ENCODE data around the gene EGFLAM.

The EGFLAM gene

GRCh38 chr5:38339446-38339845 is 81.1 kb downstream of the EGFLAM start:
- H2AFZ ChIP-seq (ENCODE audit: low read length): no peak overlapping the region
- TF ChIP-seq CTCF (IDR thresholded peaks at IDR 0.05; ENCODE audit: low read length) (no peak), EZH2 (IDR thresholded peaks at IDR 0.05; ENCODE audit: borderline replicate concordance, low read length) (no peak)
- no peaks in the 10 kb centered on the region for H3K27me3 ChIP-seq (ENCODE audit: insufficient read depth, low read length)

GRCh38 chr5:38341056-38341455 is 82.7 kb downstream of the EGFLAM start:
- Histone ChIP-seq H3K9me3 (ENCODE audit: low read length) (no peaks in the 10 kb centered on the region), H3K79me2 (ENCODE audit: insufficient read depth, low read length) (no peaks in the 10 kb centered on the region), H3K9ac (ENCODE audit: low read length) (no peak overlapping the region), H3K9me2 (ENCODE audit: low read depth, low read length) (no peaks in the 10 kb centered on the region), H3K27ac (ENCODE audit: low read depth, low read length, poor library complexity, severe bottlenecking) (no peak overlapping the region), H3K4me2 (ENCODE audit: low read length) (no peak overlapping the region), H2AFZ (ENCODE audit: low read length) (no peak overlapping the region), H3K36me3 (ENCODE audit: insufficient read depth, low read length) (no peaks in the 10 kb centered on the region), H3K27me3 (ENCODE audit: insufficient read depth, low read length) (no peaks in the 10 kb centered on the region), H3F3A (ENCODE audit: insufficient read depth, low read length) (no peaks in the 10 kb centered on the region), H4K20me1 (ENCODE audit: insufficient read depth, low read length) (no peaks in the 10 kb centered on the region), H3K4me3 (ENCODE audit: low read depth, low read length, poor library complexity, severe bottlenecking) (no peak overlapping the region), H3K4me1 (ENCODE audit: insufficient read depth, low read length, severe bottlenecking) (no peaks in the 10 kb centered on the region)
- TF ChIP-seq EZH2 (IDR thresholded peaks at IDR 0.05; ENCODE audit: borderline replicate concordance, low read length) (no peak), CTCF (IDR thresholded peaks at IDR 0.05; ENCODE audit: low read length) (no peak)

More at GRCh38 chr5:38339446-38339845, 81.1 kb downstream of the EGFLAM start:
- Histone ChIP-seq H3F3A (ENCODE audit: insufficient read depth, low read length) (no peaks in the 10 kb centered on the region), H3K4me3 (ENCODE audit: low read depth, low read length, poor library complexity, severe bottlenecking) (no peak overlapping the region), H3K9me3 (ENCODE audit: low read length) (no peaks in the 10 kb centered on the region), H3K9ac (ENCODE audit: low read length) (no peak overlapping the region), H3K79me2 (ENCODE audit: insufficient read depth, low read length) (no peaks in the 10 kb centered on the region), H3K4me1 (ENCODE audit: insufficient read depth, low read length, severe bottlenecking) (no peaks in the 10 kb centered on the region), H3K9me2 (ENCODE audit: low read depth, low read length) (no peaks in the 10 kb centered on the region), H3K36me3 (ENCODE audit: insufficient read depth, low read length) (no peaks in the 10 kb centered on the region), H4K20me1 (ENCODE audit: insufficient read depth, low read length) (no peaks in the 10 kb centered on the region), H3K4me2 (ENCODE audit: low read length) (no peak overlapping the region), H3K27ac (ENCODE audit: low read depth, low read length, poor library complexity, severe bottlenecking) (no peak overlapping the region)

GRCh38 chr5:38341641-38342040 is 83.3 kb downstream of the EGFLAM start:
- Histone ChIP-seq H2AFZ (ENCODE audit: low read length) (no peak overlapping the region), H4K20me1 (ENCODE audit: insufficient read depth, low read length) (no peaks in the 10 kb centered on the region), H3K9me3 (ENCODE audit: low read length) (no peaks in the 10 kb centered on the region), H3K27me3 (ENCODE audit: insufficient read depth, low read length) (no peaks in the 10 kb centered on the region), H3K36me3 (ENCODE audit: insufficient read depth, low read length) (no peaks in the 10 kb centered on the region), H3K4me1 (ENCODE audit: insufficient read depth, low read length, severe bottlenecking) (no peaks in the 10 kb centered on the region), H3F3A (ENCODE audit: insufficient read depth, low read length) (no peaks in the 10 kb centered on the region), H3K4me2 (ENCODE audit: low read length) (no peak overlapping the region), H3K4me3 (ENCODE audit: low read depth, low read length, poor library complexity, severe bottlenecking) (no peak overlapping the region), H3K9me2 (ENCODE audit: low read depth, low read length) (no peaks in the 10 kb centered on the region), H3K9ac (ENCODE audit: low read length) (no peak overlapping the region), H3K79me2 (ENCODE audit: insufficient read depth, low read length) (no peaks in the 10 kb centered on the region), H3K27ac (ENCODE audit: low read depth, low read length, poor library complexity, severe bottlenecking) (no peak overlapping the region)
- TF ChIP-seq EZH2 (IDR thresholded peaks at IDR 0.05; ENCODE audit: borderline replicate concordance, low read length): no peak
- no peak for TF ChIP-seq CTCF (IDR thresholded peaks at IDR 0.05; ENCODE audit: low read length)

Measured in OCI-LY1 (cell line).